T47D (cell line): Measurements from ENCODE around the gene MIS18A.
"Not testable (repeated sequence)": the region's sequence is repeated elsewhere in the genome, so short reads cannot be mapped to it uniquely, and the experiment has no call there.

Experiments
- DNase-seq, 2 experiments: peaks; one replicate each; pipeline versions ENCODE4 v3.0.0 to v3.0.0-alpha.2; 2011 to 2012; ENCODE audit warnings: low read depth in 1 of 2, low spot score in 1 of 2
- JUND ChIP-seq: IDR thresholded peaks from 2 replicates; pipeline ENCODE4 v1.6.1; 2012; ENCODE audit warnings: low read depth
- in situ Hi-C: cut with HindIII; loops from 2 replicates; pipeline ENCODE4 v1.10.0; 2016; ENCODE audit warnings: low sequenced_read_pairs, low pct_unique_long_range_greater_than_20kb

MIS18A gene

GRCh38 chr21:32298658-32299081, 19.8 kb upstream of the MIS18A start, which contains the start of gene MRAP:
TSS of gene MRAP (plus strand) at chr21:32298855. CDS start at chr21:32298972, 117 bp downstream.
- no peak for TF ChIP-seq JUND
- DNase-seq = no peak
- in situ Hi-C loops = no loop called here

GRCh38 chr21:32298148-32298559, 19.3 kb upstream of the MIS18A start:
- no peak for DNase-seq
- in situ Hi-C loops = no loop called here
- TF ChIP-seq JUND = no peak

GRCh38 chr21:32297449-32297848, 18.6 kb upstream of the MIS18A start:
- TF ChIP-seq JUND = no peak
- in situ Hi-C loops = no loop called here
- DNase-seq = no peak

GRCh38 chr21:32285476-32285875, 6.6 kb upstream of the MIS18A start:
- in situ Hi-C loops = no loop called here
- TF ChIP-seq JUND = no peak
- no peak for DNase-seq

- in situ Hi-C loops = no loop called here
- DNase-seq = no peak
- no peak for TF ChIP-seq JUND
Observed at GRCh38 chr21:32282992-32283391, 4.1 kb upstream of the MIS18A start.

GRCh38 chr21:32281531-32281930, 2.7 kb upstream of the MIS18A start:
- in situ Hi-C loops = no loop called here
- no peak for DNase-seq
- no peak for TF ChIP-seq JUND

GRCh38 chr21:32279377-32279680, 480 bp upstream of the MIS18A start:
- in situ Hi-C loops = no loop called here
- no peak for DNase-seq
- no peak for TF ChIP-seq JUND

- in situ Hi-C loops = no loop called here
- DNase-seq = no peak
- TF ChIP-seq JUND = no peak
Observed at GRCh38 chr21:32278103-32278502, 746 bp downstream of the MIS18A start.

- no peak for TF ChIP-seq JUND
- no peak for DNase-seq
- in situ Hi-C loops = no loop called here
Observed at GRCh38 chr21:32276671-32277070, 2.2 kb downstream of the MIS18A start.

- DNase-seq = no peak
- no peak for TF ChIP-seq JUND
- in situ Hi-C loops = no loop called here
Observed at GRCh38 chr21:32270748-32271147, 8.1 kb downstream of the MIS18A start.

- in situ Hi-C loops, DNase-seq: not testable (repeated sequence)
Observed at GRCh38 chr21:32265321-32265720, 13.5 kb downstream of the MIS18A start.

- TF ChIP-seq JUND = no peak
- in situ Hi-C loops = no loop called here
- no peak for DNase-seq
Observed at GRCh38 chr21:32261929-32262328, 16.9 kb downstream of the MIS18A start.

GRCh38 chr21:32260130-32260529, 18.7 kb downstream of the MIS18A start:
- DNase-seq = no peak
- no peak for TF ChIP-seq JUND
- in situ Hi-C loops = no loop called here

GRCh38 chr21:32258786-32259048, 20.1 kb downstream of the MIS18A start:
- in situ Hi-C loops, DNase-seq: not testable (repeated sequence)
